Globus pallidus (tissue), 1 donor: ENCODE measurements around the gene MMP2.

Experiments used
- DNase-seq: peaks from one replicate; pipeline ENCODE4 v3.0.0-alpha.2; 2015; ENCODE audit warnings: low spot score

MMP2 gene

GRCh38 chr16:55469821-55470532, 9.0 kb upstream of the MMP2 start:
- no peak for DNase-seq

GRCh38 chr16:55470533-55471371, 8.2 kb upstream of the MMP2 start:
- no peak for DNase-seq

- DNase-seq: no peak
Measured at GRCh38 chr16:55471448-55472097, 7.4 kb upstream of the MMP2 start.

- DNase-seq: no peak
Measured at GRCh38 chr16:55473587-55473986, 5.4 kb upstream of the MMP2 start.

GRCh38 chr16:55474821-55475220, 4.2 kb upstream of the MMP2 start:
- no peak for DNase-seq

GRCh38 chr16:55475919-55476318, 3.1 kb upstream of the MMP2 start:
- no peak for DNase-seq

GRCh38 chr16:55476625-55477533, 2.1 kb upstream of the MMP2 start:
- no peak for DNase-seq

GRCh38 chr16:55477736-55478135, 1.3 kb upstream of the MMP2 start:
- no peak for DNase-seq

- DNase-seq: no peak
Measured at GRCh38 chr16:55479430-55480140, 587 bp downstream of the MMP2 start.

GRCh38 chr16:55480228-55480655, 1.2 kb downstream of the MMP2 start:
- peak; percentile 47 for DNase-seq

- DNase-seq: no peak
Measured at GRCh38 chr16:55481023-55481422, 2.0 kb downstream of the MMP2 start.

- DNase-seq: no peak
Measured at GRCh38 chr16:55482056-55482455, 3.1 kb downstream of the MMP2 start.

GRCh38 chr16:55487048-55487803, 8.2 kb downstream of the MMP2 start:
- DNase-seq: no peak

- DNase-seq: no peak
Measured at GRCh38 chr16:55488306-55488705, 9.3 kb downstream of the MMP2 start.

- no peak for DNase-seq
Measured at GRCh38 chr16:55489119-55489955, 10.3 kb downstream of the MMP2 start.

- DNase-seq: no peak
Measured at GRCh38 chr16:55489956-55490265, 10.9 kb downstream of the MMP2 start.

- DNase-seq: no peak
Measured at GRCh38 chr16:55490301-55490700, 11.3 kb downstream of the MMP2 start.

- DNase-seq: no peak
Measured at GRCh38 chr16:55491691-55492090, 12.7 kb downstream of the MMP2 start.

GRCh38 chr16:55492756-55493380, 13.9 kb downstream of the MMP2 start:
- no peak for DNase-seq
